GM12878 (cell line): Measurements from ENCODE around the gene NUB1. TPM values are rescaled to one million over a fixed set of nuclear protein-coding genes. Genes with fewer than 3 reads are reported as not detected.

ENCODE experiments used
- ATAC-seq: fragments of 200-7000 bp; cut with Tn5 transposase; 3 replicates; pipeline ENCODE4 v1.9.1; 2020; ENCODE audit warnings: mild to moderate bottlenecking, moderate library complexity
- BruUV-seq: library from RNA; stranded (reverse); fragments of 400-500 nt; replicated peaks from 2 replicates; lab custom pipeline; 2021; lab: Mats Ljungman, UMichigan
- CTCF ChIA-PET: fragments of 300-600 bp; sonication (Branson Sonifier 250); formaldehyde crosslinking; extraction: SDS; loops from one replicate; lab custom pipeline; 2021; ENCODE audit warnings: inconsistent platforms; lab: Yijun Ruan, JAX
- POLR2A ChIA-PET: fragments of 350-600 bp; formaldehyde crosslinking; extraction: SDS; loops from one replicate; lab custom pipeline; 2021; ENCODE audit warnings: inconsistent platforms; lab: Charles Lee
- RAD21 ChIA-PET: fragments of 300-600 bp; sonication (Branson Sonifier 250); formaldehyde crosslinking; loops from one replicate; lab custom pipeline; 2023; ENCODE audit warnings: antibody characterized with exemption; ENCODE audit not compliant: unreplicated experiment; lab: Charles Lee
- SMC1A ChIA-PET: fragments of 300-600 bp; sonication (Branson Sonifier 250); formaldehyde crosslinking; loops from one replicate; lab custom pipeline; 2023; ENCODE audit not compliant: unreplicated experiment, uncharacterized antibody; lab: Charles Lee
- DNase-seq: peaks from one replicate; pipeline ENCODE4 v3.0.0-alpha.2; 2011; ENCODE audit warnings: low read depth, low spot score
- FAIRE-seq: peaks from 3 replicates; lab custom pipeline; 2011; peaks lifted over from hg19 to GRCh38; lab: Jason Lieb, UNC
- H2AFZ ChIP-seq: 2 replicates; pipeline ENCODE4 v1.6.0; 2011; ENCODE audit warnings: low read depth, low read length, control low read depth; ENCODE audit not compliant: control insufficient read depth
- H3K27ac ChIP-seq: 2 replicates; pipeline ENCODE4 v1.5.1; 2011; ENCODE audit warnings: control low read depth; ENCODE audit not compliant: control insufficient read depth, insufficient read depth
- H3K27me3 ChIP-seq, 2 experiments: replicated peaks in 1 of 2; 2 replicates each; pipeline versions ENCODE4 v1.6.0 to v1.6.1; 2011; ENCODE audit warnings: low read length in 1 of 2; ENCODE audit not compliant: control insufficient read depth in 2 of 2, insufficient read depth in 2 of 2
- H3K36me3 ChIP-seq, 2 experiments: 2 replicates each; pipeline ENCODE4 v1.5.1; 2011; ENCODE audit warnings: low read length in 1 of 2; ENCODE audit not compliant: control insufficient read depth in 2 of 2, insufficient read depth in 2 of 2
- H3K4me1 ChIP-seq: 2 replicates; pipeline ENCODE4 v1.6.1; 2011; ENCODE audit warnings: mild to moderate bottlenecking, low read length, moderate library complexity, mixed read lengths; ENCODE audit not compliant: control insufficient read depth, insufficient read depth
- H3K4me2 ChIP-seq: 2 replicates; pipeline ENCODE4 v1.6.0; 2011; ENCODE audit warnings: control low read depth; ENCODE audit not compliant: control insufficient read depth, insufficient read depth
- H3K4me3 ChIP-seq: fragments of 200-600 bp; sonication (generic); 2 replicates; pipeline ENCODE4 v1.5.1; 2016
- H3K79me2 ChIP-seq: 2 replicates; pipeline ENCODE4 v1.6.0; 2011; ENCODE audit warnings: low read length; ENCODE audit not compliant: control insufficient read depth, insufficient read depth
- H3K9ac ChIP-seq: 2 replicates; pipeline ENCODE4 v1.8.0; 2011; ENCODE audit warnings: low read length, control low read depth, mixed read lengths; ENCODE audit not compliant: control insufficient read depth, insufficient read depth
- H3K9me3 ChIP-seq: replicated peaks from 3 replicates; pipeline ENCODE4 v1.5.1; 2011; ENCODE audit warnings: mild to moderate bottlenecking, low read length; ENCODE audit not compliant: control insufficient read depth, insufficient read depth
- H4K20me1 ChIP-seq: 2 replicates; pipeline ENCODE4 v1.6.0; 2011; ENCODE audit not compliant: control insufficient read depth, insufficient read depth
- BCL3 ChIP-seq: IDR thresholded peaks from 2 replicates; pipeline ENCODE4 v1.6.1; 2011; ENCODE audit warnings: borderline replicate concordance, low read depth, mild to moderate bottlenecking, moderate library complexity, low read length; ENCODE audit not compliant: insufficient read depth, poor library complexity, severe bottlenecking
- BRCA1 ChIP-seq: IDR thresholded peaks from 2 replicates; pipeline ENCODE4 v1.6.1; 2011; ENCODE audit warnings: low read depth, low read length, improper control_type of control experiment
- HSF1 ChIP-seq: fragments of 150-350 bp; IDR thresholded peaks from 2 replicates; pipeline ENCODE4 v1.6.1; 2014; ENCODE audit warnings: mild to moderate bottlenecking, low read depth, low read length
- PAX8 ChIP-seq: fragments of 450-650 bp; IDR thresholded peaks from 2 replicates; pipeline ENCODE4 v1.6.1; 2017; ENCODE audit warnings: mild to moderate bottlenecking, moderate library complexity
- SMAD5 ChIP-seq: IDR thresholded peaks from 2 replicates; pipeline ENCODE4 v1.6.1; 2016; ENCODE audit warnings: antibody characterized with exemption, low read depth
- SREBF1 ChIP-seq: IDR thresholded peaks from 2 replicates; pipeline ENCODE4 v1.6.1; 2012; ENCODE audit warnings: mild to moderate bottlenecking, low read length
- ZBTB11 ChIP-seq: fragments of 450-650 bp; formaldehyde crosslinking; IDR thresholded peaks from 2 replicates; pipeline ENCODE4 v1.5.0; 2022; ENCODE audit warnings: mild to moderate bottlenecking, missing genetic modification characterization
- ZNF217 ChIP-seq: fragments of 450-650 bp; IDR thresholded peaks from 2 replicates; pipeline ENCODE4 v1.6.1; 2017; ENCODE audit warnings: antibody characterized with exemption, mild to moderate bottlenecking
- WGBS: methylation state at CpG from one replicate; pipeline ENCODE4 v1.1.6; 2016; ENCODE audit warnings: low lambda C conversion rate; ENCODE audit not compliant: insufficient replicate concordance, insufficient coverage; ENCODE audit errors: missing lambda C conversion rate; 5-methylcytosine and 5-hydroxymethylcytosine counted together
- in situ Hi-C: fragments of 300-500 bp; cut with MboI; formaldehyde crosslinking; loops from 9 replicates; pipeline ENCODE4 v1.14.3; 2018; ENCODE audit warnings: mixed read lengths
- intact Hi-C: fragments of 100-400 bp; cut with micrococcal nuclease; formaldehyde crosslinking; loops from one replicate; pipeline ENCODE4 v1.14.2; 2022; ENCODE audit not compliant: unreplicated experiment
- polyA plus RNA-seq, 11 experiments: library from polyadenylated mRNA; depleted of rRNA in 4 of 11; unstranded in 6 of 11; stranded (reverse) in 5 of 11; fragments of >200 nt; fragmentation: Nextera tagmentation in 4 of 11; fragmentation: Illumina TruSeq in 1 of 11; extraction: Ambion mirVana in 4 of 11; extraction: Trizol in 1 of 11; gene quantifications; 1 replicate in 1 of 11; 2 replicates in 10 of 11; pipeline versions ENCODE4 v1.2.1 to v1.2.3, GENCODE V29; 2011 to 2016; ENCODE audit warnings: inconsistent platforms in 2 of 11, missing spikeins in 2 of 11, low read depth in 1 of 11
- total RNA-seq, 4 experiments: library from RNA; depleted of rRNA in 3 of 4; stranded (reverse); fragments of >200 nt in 3 of 4; fragmentation: Illumina TruSeq in 1 of 4; extraction: Trizol in 1 of 4; gene quantifications; 2 replicates each; pipeline versions ENCODE4 v1.2.1 to v1.2.3, GENCODE V29; 2013 to 2021

NUB1 gene
- total and polyA plus RNA-seq, 10 of the 15 experiments (the other 5 are each of a cell fraction or from before 2014, with no cell fraction given) = 24.1 to 102 (median 49.0) TPM

GRCh38 chr7:151392002-151392401 lies 50.4 kb downstream of the NUB1 start (continued):
- no peak for TF ChIP-seq BCL3
- TF ChIP-seq BRCA1 = no peak
- TF ChIP-seq ZNF217 = no peak
- no peak for TF ChIP-seq SMAD5
- no peak for TF ChIP-seq PAX8
- TF ChIP-seq ZBTB11 = no peak

- Histone ChIP-seq H3K4me3 (no peak overlapping the region), H3K27ac (no peak overlapping the region), H3K36me3 (no peaks in the 10 kb centered on the region), H3K9ac (no peak overlapping the region), H4K20me1 (no peaks in the 10 kb centered on the region), H3K4me1 (no peaks in the 10 kb centered on the region), H2AFZ (no peak overlapping the region), H3K79me2 (no peaks in the 10 kb centered on the region), H3K9me3 (no peaks in the 10 kb centered on the region), H3K27me3 (no peaks in the 10 kb centered on the region; a peak in 1 of 4 replicates), H3K4me2 (no peak overlapping the region)
- RAD21 ChIA-PET = no interaction called here
- FAIRE-seq = no peak
- CTCF ChIA-PET = interaction anchor here (0.6 kb wide), 1 partner anchor 51 kb away, joined by 3 read pairs; the partner anchor contains the start of gene NUB1
- no TSS peak for BruUV-seq
- WGBS = 67% methylated on average over 11 of the region's 13 CpGs
- SMC1A ChIA-PET = no interaction called here
- POLR2A ChIA-PET = no interaction called here
- no peak for ATAC-seq
- in situ Hi-C loops (no loop called here), intact Hi-C loops (no loop called here)
- no peak for TF ChIP-seq SREBF1
- TF ChIP-seq HSF1 = no peak
- DNase-seq = no peak
Measured at GRCh38 chr7:151392426-151392825, 50.8 kb downstream of the NUB1 start.
